ENCODE data around the gene XYLT1. TPM values are rescaled to one million over a fixed set of nuclear protein-coding genes. Genes with fewer than 3 reads are reported as not detected.

XYLT1 gene
- total and polyA plus RNA-seq, 2 of the 8 experiments (the other 6 are each of a cell fraction or from before 2014, with no cell fraction given): 6.6 to 25.4 TPM

GRCh38 chr16:17346621-17347569 lies 123.9 kb downstream of the XYLT1 start:
- Histone ChIP-seq H3K27ac (ENCODE audit: low read depth, low read length) (no peak overlapping the region), H4K20me1 (replicated peaks in 1 of 2; ENCODE audit: control insufficient read depth in 1 of 2, insufficient read depth in 2 of 2, low read length in 2 of 2) (no peaks in the 10 kb centered on the region), H3K9ac (replicated peaks in 1 of 4; ENCODE audit: extremely low read depth in 1 of 4, low read depth in 3 of 4, low read length in 3 of 4) (no peak overlapping the region), H4K5ac (ENCODE audit: insufficient read length, low read depth, low read length) (no peak overlapping the region), H2BK5ac (ENCODE audit: low read depth, low read length) (no peak overlapping the region), H3K4me2 (ENCODE audit: insufficient read depth in 1 of 2, low read depth in 2 of 2, low read length in 2 of 2) (no peak overlapping the region), H2AK5ac (ENCODE audit: low read depth, low read length) (no peak overlapping the region), H2BK12ac (ENCODE audit: low read depth, low read length) (no peak overlapping the region), H4K91ac (replicated peaks; ENCODE audit: insufficient read length, low read length) (no peak overlapping the region), H4K8ac (ENCODE audit: extremely low read depth, insufficient read depth, low read length) (no peak overlapping the region), H2BK20ac (ENCODE audit: low read length) (no peak overlapping the region), H3K18ac (ENCODE audit: extremely low read depth, low read length) (no peak overlapping the region), H3K9me3 (ENCODE audit: insufficient read depth in 2 of 2, low read depth in 1 of 2, low read length in 1 of 2) (no peaks in the 10 kb centered on the region), H3K4me3 (ENCODE audit: extremely low read depth in 1 of 4, insufficient read depth in 2 of 4, low read depth in 3 of 4, low read length in 4 of 4) (no peak overlapping the region), H2AFZ (ENCODE audit: low read length) (no peak overlapping the region), H3K36me3 (ENCODE audit: control insufficient read depth in 2 of 4, insufficient read depth in 4 of 4, low read length in 3 of 4) (no peaks in the 10 kb centered on the region), H3K4ac (replicated peaks; ENCODE audit: insufficient read length, low read depth, low read length) (no peak overlapping the region), H3K14ac (ENCODE audit: insufficient read length) (no peak overlapping the region), H2BK120ac (replicated peaks; ENCODE audit: low read depth, low read length) (no peak overlapping the region), H3K56ac (replicated peaks; ENCODE audit: insufficient read length, low read depth, low read length) (no peak overlapping the region), H3K23ac (ENCODE audit: insufficient read length) (no peak overlapping the region), H3K79me1 (ENCODE audit: low read depth, low read length) (peaks cover 3% of the 10 kb centered on the region; the same call in 1 of the 2 replicates), H3K4me1 (replicated peaks in 1 of 4; ENCODE audit: control insufficient read depth in 3 of 4, insufficient read depth in 4 of 4, low read length in 3 of 4) (no peaks in the 10 kb centered on the region; a peak in 1 of 7 replicates), H3K79me2 (ENCODE audit: control insufficient read depth in 1 of 2, insufficient read depth in 2 of 2, low read length in 2 of 2) (no peaks in the 10 kb centered on the region), H2BK15ac (ENCODE audit: low read length) (no peak overlapping the region), H3K27me3 (replicated peaks in 1 of 4; ENCODE audit: control insufficient read depth in 3 of 4, extremely low read depth in 1 of 4, insufficient read depth in 3 of 4, low read length in 3 of 4) (no peaks in the 10 kb centered on the region), H3K23me2 (ENCODE audit: low read depth, low read length) (no peaks in the 10 kb centered on the region)
- DNase-seq (ENCODE audit: low read depth in 1 of 2, low spot score in 2 of 2) (no peak), FAIRE-seq (no peak)
- ChIA-PET POLR2A (ENCODE audit: partially characterized antibody) (interaction anchor here (1.4 kb wide), 1 partner anchor 55 kb away, joined by 3 read pairs; no protein-coding TSS in a partner anchor), CTCF (ENCODE audit: partially characterized antibody) (interaction anchor here (0.6 to 1.8 kb wide), 10 partner anchors 11 to 285 kb away, joined by 3 to 7 read pairs (median 4); no protein-coding TSS in a partner anchor)
- WGBS, 2 experiments (ENCODE audit: extremely low coverage in 1 of 2, insufficient coverage in 1 of 2, insufficient read length in 1 of 2, insufficient replicate concordance in 2 of 2, low coverage in 1 of 2, low lambda C conversion rate in 2 of 2, missing lambda C conversion rate in 1 of 2): 89% methylated on average over 12 of the region's 12 CpGs; no CpG with 5 or more reads in 1 of the 2 experiments
- TF ChIP-seq SUZ12 (IDR thresholded peaks at IDR 0.05; ENCODE audit: low read length) (no peak), ATF3 (IDR thresholded peaks at IDR 0.05; ENCODE audit: insufficient read depth, low read depth, low read length) (no peak), ATF2 (IDR thresholded peaks at IDR 0.05; ENCODE audit: low read length) (no peak), PHF8 (conservative IDR thresholded peaks at IDR 0.05; ENCODE audit: low read depth, low read length) (no peak), KDM5A (IDR thresholded peaks at IDR 0.05; ENCODE audit: low read length) (no peak), CTCF (IDR thresholded peaks at IDR 0.05; ENCODE audit: control extremely low read depth in 1 of 3, insufficient read depth in 1 of 3, low read depth in 1 of 3, low read length in 3 of 3) (no peak)

Data from H1 (cell line).